ENCODE results near the gene CRACR2A. TPM values are rescaled to one million over a fixed set of nuclear protein-coding genes. Genes with fewer than 3 reads are reported as not detected.
A peak's percentile ranks its signal among the peaks of the same experiment; 100 is the strongest.

The CRACR2A gene
- total and polyA plus RNA-seq, 5 donors from 2014 or later, result 8.2 to 42.9 (median 12.0) TPM

DNA sequence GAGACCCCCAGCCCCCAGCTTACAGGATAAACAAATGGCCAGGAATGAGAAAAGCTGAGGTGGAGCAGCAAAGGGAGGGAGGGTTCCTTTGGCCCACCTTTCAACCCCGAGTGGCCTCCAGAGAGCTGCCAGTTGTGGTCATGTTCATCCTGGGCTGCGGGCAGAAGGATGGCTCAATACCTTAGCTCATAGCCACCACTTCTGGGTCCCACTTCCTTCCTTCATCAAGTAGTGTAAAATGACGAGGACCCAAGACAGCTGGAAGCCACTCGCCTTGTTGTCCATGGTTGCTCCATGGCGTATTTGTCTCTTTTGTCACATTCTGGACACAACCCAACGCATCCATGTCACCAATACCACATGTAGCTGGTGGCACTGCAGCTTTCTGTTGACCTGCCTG is 24.2 kb downstream of the CRACR2A start:
- no peak overlapping the region for H3K27ac ChIP-seq (ENCODE audit: insufficient read depth, low read length, poor library complexity, severe bottlenecking)
- ATAC-seq (ENCODE audit: low read depth in 2 of 2), result peak in 1 of 2 donors; percentile 14
- Mint-ChIP-seq H3K4me1 (peaks cover 9 to 36% (median 21%) of the 10 kb centered on the region in 4 donors), H3K9me3 (peaks cover 2 to 6% (median 4%) of the 10 kb centered on the region in 7 donors), H3K27me3 (no peaks in the 10 kb centered on the region), H3K4me3 (peak overlapping the region in 1 of 4 donors; percentile 10), H3K27ac (peak overlapping the region in 2 of 3 donors; percentile 30 to 42), H3K36me3 (peaks cover 66% of the 10 kb centered on the region)
- no peak for DNase-seq
- no peaks in the 10 kb centered on the region for H3K27me3 ChIP-seq (ENCODE audit: control insufficient read depth, insufficient read depth, low read length)
- H3K36me3 ChIP-seq (ENCODE audit: control insufficient read depth, insufficient read depth, low read length), result peaks cover 81% of the 10 kb centered on the region
- H3K4me3 ChIP-seq (ENCODE audit: low read depth, low read length), result no peak overlapping the region
- H3K9me3 ChIP-seq (ENCODE audit: control insufficient read depth in 2 of 2, low read length in 2 of 2), result peaks cover 2 to 9% of the 10 kb centered on the region in 2 experiments
- no peaks in the 10 kb centered on the region for H3K4me1 ChIP-seq (ENCODE audit: control insufficient read depth, insufficient read depth, low read length, poor library complexity, severe bottlenecking)

DNA sequence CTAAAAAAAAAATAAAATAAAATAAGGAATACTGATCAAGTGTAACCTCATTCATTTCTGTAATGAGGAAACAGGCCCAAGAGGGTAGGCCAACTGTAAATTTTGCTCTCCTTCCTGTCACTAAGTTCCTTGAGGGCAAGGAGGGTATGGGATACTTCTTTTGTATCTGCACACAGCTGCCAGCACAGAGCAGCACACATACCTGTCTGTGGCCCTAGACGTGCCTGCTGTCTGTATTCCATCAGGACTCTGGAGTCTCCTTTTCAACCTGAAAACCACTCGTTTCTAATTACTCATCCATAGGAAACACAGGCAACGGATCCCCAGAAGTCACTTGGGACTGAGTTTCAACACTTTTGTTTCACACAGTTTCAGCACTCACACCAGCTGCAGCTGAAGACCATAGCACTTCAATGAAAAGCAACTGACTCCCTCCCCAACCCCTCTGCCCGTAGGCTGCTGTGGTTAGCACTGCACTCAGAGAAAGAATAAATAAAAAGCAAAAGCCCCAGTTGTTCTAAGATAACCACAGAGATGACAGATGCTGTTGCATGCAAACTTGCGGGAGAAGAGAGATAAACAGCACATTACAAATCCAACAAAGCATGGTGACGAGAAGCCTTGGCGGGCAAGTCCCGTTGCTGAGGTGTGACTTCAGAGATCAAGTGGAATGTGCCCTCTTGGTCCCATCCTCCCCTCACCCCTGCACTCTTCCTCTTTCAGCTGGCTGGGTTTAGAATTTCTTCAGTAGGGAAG is 24.9 kb downstream of the CRACR2A start:
- no peaks in the 10 kb centered on the region for H3K4me1 ChIP-seq (ENCODE audit: control insufficient read depth, insufficient read depth, low read length, poor library complexity, severe bottlenecking)
- peaks cover 78% of the 10 kb centered on the region for H3K36me3 ChIP-seq (ENCODE audit: control insufficient read depth, insufficient read depth, low read length)
- peaks cover 2 to 10% (median 4%) of the 10 kb centered on the region in 7 donors for H3K9me3 Mint-ChIP-seq
- H3K9me3 ChIP-seq (ENCODE audit: control insufficient read depth in 2 of 2, low read length in 2 of 2), result peaks cover 8 to 15% of the 10 kb centered on the region in 2 experiments
- H3K27me3 Mint-ChIP-seq, result no peaks in the 10 kb centered on the region
- H3K27ac Mint-ChIP-seq, result peak overlapping the region; percentile 30 to 82 (median 42)
- H3K27ac ChIP-seq (ENCODE audit: insufficient read depth, low read length, poor library complexity, severe bottlenecking), result no peak overlapping the region
- ATAC-seq (ENCODE audit: low read depth in 2 of 2) (peak; percentile 28 to 42), DNase-seq (no peak)
- peaks cover 68% of the 10 kb centered on the region for H3K36me3 Mint-ChIP-seq
- H3K4me3 Mint-ChIP-seq, result no peak overlapping the region
- H3K4me3 ChIP-seq (ENCODE audit: low read depth, low read length), result no peak overlapping the region
- no peaks in the 10 kb centered on the region for H3K27me3 ChIP-seq (ENCODE audit: control insufficient read depth, insufficient read depth, low read length)
- peaks cover 9 to 36% (median 21%) of the 10 kb centered on the region in 4 donors for H3K4me1 Mint-ChIP-seq

DNA sequence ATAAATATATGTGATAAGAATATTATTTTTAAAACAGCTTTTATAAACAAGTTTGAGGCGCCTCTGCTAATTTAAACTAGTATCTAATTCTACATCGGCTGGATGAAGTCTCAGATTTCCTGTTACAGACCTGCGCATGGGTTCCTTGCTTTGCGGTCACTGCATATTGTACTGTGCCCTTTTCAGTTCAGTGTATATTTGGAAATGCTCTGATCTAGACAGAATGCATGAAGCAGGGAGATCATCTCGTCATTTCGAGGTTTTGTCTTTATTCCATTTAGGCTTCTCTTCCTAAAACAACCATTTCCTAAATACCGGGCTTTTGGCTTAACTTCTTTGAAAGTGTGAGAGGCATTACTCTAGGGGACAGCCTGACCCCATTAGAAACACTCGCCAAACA is 25.6 kb downstream of the CRACR2A start:
- Histone ChIP-seq H3K9me3 (ENCODE audit: control insufficient read depth in 2 of 2, low read length in 2 of 2) (peaks cover 15 to 22% of the 10 kb centered on the region in 2 experiments), H3K27me3 (ENCODE audit: control insufficient read depth, insufficient read depth, low read length) (no peaks in the 10 kb centered on the region), H3K4me1 (ENCODE audit: control insufficient read depth, insufficient read depth, low read length, poor library complexity, severe bottlenecking) (no peaks in the 10 kb centered on the region), H3K36me3 (ENCODE audit: control insufficient read depth, insufficient read depth, low read length) (peaks cover 75% of the 10 kb centered on the region), H3K27ac (ENCODE audit: insufficient read depth, low read length, poor library complexity, severe bottlenecking) (no peak overlapping the region), H3K4me3 (ENCODE audit: low read depth, low read length) (no peak overlapping the region)
- DNase-seq (no peak), ATAC-seq (ENCODE audit: low read depth in 2 of 2) (no peak)
- Mint-ChIP-seq H3K27ac (peak overlapping the region in 2 of 3 donors; percentile 62 to 80), H3K9me3 (peaks cover 2 to 17% (median 4%) of the 10 kb centered on the region in 7 donors), H3K36me3 (peaks cover 75% of the 10 kb centered on the region), H3K27me3 (no peaks in the 10 kb centered on the region), H3K4me1 (peaks cover 9 to 36% (median 21%) of the 10 kb centered on the region in 4 donors), H3K4me3 (no peak overlapping the region)

DNA sequence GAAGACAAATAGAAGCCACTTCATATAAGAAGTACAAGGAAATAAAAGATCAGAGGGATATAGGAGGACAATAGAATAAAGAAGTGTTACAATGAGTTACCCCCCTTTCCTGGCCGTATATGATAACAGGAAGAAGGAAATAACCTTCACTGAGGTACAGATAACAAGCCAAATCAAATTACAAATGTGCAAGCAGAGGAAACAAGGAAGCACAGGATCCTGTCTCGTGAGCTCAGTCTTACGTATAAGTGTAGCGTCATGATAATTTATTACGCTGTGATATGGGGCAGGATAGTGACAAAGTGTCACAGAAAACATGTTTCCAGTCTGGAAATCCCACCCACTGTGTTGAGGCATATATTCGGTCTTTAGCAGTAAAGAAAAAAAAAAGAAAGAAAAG is 26.5 kb downstream of the CRACR2A start:
- DNase-seq (no peak), ATAC-seq (ENCODE audit: low read depth in 2 of 2) (no peak)
- Mint-ChIP-seq H3K9me3 (peaks cover 2 to 22% (median 6%) of the 10 kb centered on the region in 7 donors), H3K4me1 (peaks cover 11 to 36% (median 21%) of the 10 kb centered on the region in 4 donors), H3K27ac (peak overlapping the region in 1 of 3 donors; percentile 62), H3K27me3 (no peaks in the 10 kb centered on the region), H3K36me3 (peaks cover 75% of the 10 kb centered on the region), H3K4me3 (no peak overlapping the region)
- Histone ChIP-seq H3K4me1 (ENCODE audit: control insufficient read depth, insufficient read depth, low read length, poor library complexity, severe bottlenecking) (no peaks in the 10 kb centered on the region), H3K4me3 (ENCODE audit: low read depth, low read length) (no peak overlapping the region), H3K36me3 (ENCODE audit: control insufficient read depth, insufficient read depth, low read length) (peaks cover 68% of the 10 kb centered on the region), H3K9me3 (ENCODE audit: control insufficient read depth in 2 of 2, low read length in 2 of 2) (peaks cover 21 to 30% of the 10 kb centered on the region in 2 experiments), H3K27me3 (ENCODE audit: control insufficient read depth, insufficient read depth, low read length) (no peaks in the 10 kb centered on the region), H3K27ac (ENCODE audit: insufficient read depth, low read length, poor library complexity, severe bottlenecking) (no peak overlapping the region)

DNA sequence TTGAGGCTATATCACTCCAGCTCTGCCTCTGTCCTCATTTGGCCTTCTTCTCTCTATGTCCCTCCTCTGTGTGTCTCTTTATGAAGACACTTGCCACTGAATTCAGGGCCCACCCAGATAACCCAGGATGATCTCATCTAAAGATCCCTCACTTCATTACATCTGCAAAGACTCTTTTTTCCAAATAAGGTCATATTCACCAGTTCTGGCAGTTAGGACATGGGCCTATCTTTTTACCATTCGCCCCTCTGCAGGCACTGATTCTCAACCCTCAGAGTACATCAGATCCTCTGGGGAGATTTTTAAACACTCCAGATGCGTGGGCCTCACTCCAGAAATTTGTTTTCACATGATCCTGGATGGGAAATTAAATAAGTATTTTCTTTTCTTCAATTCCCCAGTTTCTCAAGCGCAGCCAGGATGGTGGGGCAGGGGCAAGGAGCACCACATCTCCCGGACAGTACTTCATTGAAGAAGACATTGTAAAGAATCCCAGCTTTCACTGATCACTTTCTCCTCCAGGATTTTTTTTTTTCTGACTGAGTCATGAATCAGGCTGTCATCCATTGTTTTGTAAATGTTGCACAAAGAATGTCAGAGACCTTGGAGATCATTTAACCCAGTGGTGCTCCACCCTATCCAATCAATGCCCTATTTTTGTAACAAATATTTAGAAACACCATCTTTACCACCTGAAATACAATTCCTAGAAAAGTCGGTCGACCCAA is 27.4 kb downstream of the CRACR2A start:
- H3K4me1 Mint-ChIP-seq, result peaks cover 13 to 35% (median 21%) of the 10 kb centered on the region in 4 donors
- H3K36me3 Mint-ChIP-seq, result peaks cover 76% of the 10 kb centered on the region
- DNase-seq (no peak), ATAC-seq (ENCODE audit: low read depth in 2 of 2) (no peak)
- Histone ChIP-seq H3K4me1 (ENCODE audit: control insufficient read depth, insufficient read depth, low read length, poor library complexity, severe bottlenecking) (no peaks in the 10 kb centered on the region), H3K9me3 (ENCODE audit: control insufficient read depth in 2 of 2, low read length in 2 of 2) (peaks cover 21 to 30% of the 10 kb centered on the region in 2 experiments), H3K4me3 (ENCODE audit: low read depth, low read length) (no peak overlapping the region), H3K36me3 (ENCODE audit: control insufficient read depth, insufficient read depth, low read length) (peaks cover 63% of the 10 kb centered on the region), H3K27ac (ENCODE audit: insufficient read depth, low read length, poor library complexity, severe bottlenecking) (no peak overlapping the region), H3K27me3 (ENCODE audit: control insufficient read depth, insufficient read depth, low read length) (no peaks in the 10 kb centered on the region)
- H3K27me3 Mint-ChIP-seq, result no peaks in the 10 kb centered on the region
- H3K27ac Mint-ChIP-seq, result peak overlapping the region in 2 of 3 donors; percentile 28
- H3K4me3 Mint-ChIP-seq, result no peak overlapping the region
- H3K9me3 Mint-ChIP-seq, result peaks cover 2 to 23% (median 10%) of the 10 kb centered on the region in 7 donors

DNA sequence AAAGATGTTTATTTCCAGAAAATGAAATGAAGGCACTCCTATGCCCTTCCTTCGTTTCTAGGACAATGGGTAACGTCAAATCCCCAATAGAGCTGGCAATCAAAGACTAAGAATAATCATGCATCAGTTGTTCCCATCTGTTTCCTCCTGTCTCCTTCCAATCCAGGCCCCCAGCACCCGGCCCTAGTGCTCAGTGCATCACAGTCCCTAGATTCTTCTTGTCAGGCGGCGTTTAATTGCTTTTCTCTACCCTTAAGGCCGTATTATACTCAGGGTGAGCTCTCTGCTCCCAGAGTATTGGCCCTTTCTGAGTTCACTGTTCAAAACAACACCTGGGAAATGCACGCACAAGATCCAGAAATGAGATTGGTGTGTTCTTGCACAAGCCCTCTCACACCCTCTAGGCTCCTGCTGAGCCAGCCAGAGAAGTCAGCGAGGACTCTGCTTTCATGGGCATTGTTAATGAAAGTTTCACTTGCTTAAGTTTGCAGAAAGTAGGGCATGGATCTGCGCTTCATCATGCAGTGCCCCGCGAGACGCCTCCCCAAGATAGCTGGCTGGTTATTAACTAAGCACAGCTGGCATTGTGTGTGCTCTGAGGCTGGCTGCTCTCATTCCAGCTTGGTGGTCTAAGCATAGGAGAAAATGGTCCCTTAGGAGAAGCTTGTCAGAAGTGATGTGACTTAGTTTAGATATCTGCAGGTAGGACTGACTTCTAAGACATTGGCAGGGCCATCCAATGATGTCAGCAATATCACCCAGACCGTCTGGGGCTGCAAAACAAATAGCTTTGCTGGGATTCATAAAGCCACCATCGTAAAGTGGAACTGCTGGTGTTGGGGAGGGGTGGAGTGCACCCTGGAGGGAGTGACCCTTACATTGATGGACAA is 28.7 kb downstream of the CRACR2A start:
- H3K9me3 Mint-ChIP-seq, result peaks cover 2 to 23% (median 10%) of the 10 kb centered on the region in 7 donors
- H3K36me3 ChIP-seq (ENCODE audit: control insufficient read depth, insufficient read depth, low read length), result peaks cover 52% of the 10 kb centered on the region
- H3K4me3 ChIP-seq (ENCODE audit: low read depth, low read length), result no peak overlapping the region
- H3K4me1 ChIP-seq (ENCODE audit: control insufficient read depth, insufficient read depth, low read length, poor library complexity, severe bottlenecking), result no peaks in the 10 kb centered on the region
- H3K4me3 Mint-ChIP-seq, result no peak overlapping the region
- H3K4me1 Mint-ChIP-seq, result peaks cover 13 to 25% (median 18%) of the 10 kb centered on the region in 4 donors
- DNase-seq (no peak), ATAC-seq (ENCODE audit: low read depth in 2 of 2) (no peak)
- no peak overlapping the region for H3K27ac ChIP-seq (ENCODE audit: insufficient read depth, low read length, poor library complexity, severe bottlenecking)
- no peaks in the 10 kb centered on the region for H3K27me3 Mint-ChIP-seq
- H3K27me3 ChIP-seq (ENCODE audit: control insufficient read depth, insufficient read depth, low read length), result no peaks in the 10 kb centered on the region
- H3K36me3 Mint-ChIP-seq, result peaks cover 69% of the 10 kb centered on the region
- H3K9me3 ChIP-seq (ENCODE audit: control insufficient read depth in 2 of 2, low read length in 2 of 2), result peaks cover 21 to 30% of the 10 kb centered on the region in 2 experiments
- no peak overlapping the region for H3K27ac Mint-ChIP-seq

DNA sequence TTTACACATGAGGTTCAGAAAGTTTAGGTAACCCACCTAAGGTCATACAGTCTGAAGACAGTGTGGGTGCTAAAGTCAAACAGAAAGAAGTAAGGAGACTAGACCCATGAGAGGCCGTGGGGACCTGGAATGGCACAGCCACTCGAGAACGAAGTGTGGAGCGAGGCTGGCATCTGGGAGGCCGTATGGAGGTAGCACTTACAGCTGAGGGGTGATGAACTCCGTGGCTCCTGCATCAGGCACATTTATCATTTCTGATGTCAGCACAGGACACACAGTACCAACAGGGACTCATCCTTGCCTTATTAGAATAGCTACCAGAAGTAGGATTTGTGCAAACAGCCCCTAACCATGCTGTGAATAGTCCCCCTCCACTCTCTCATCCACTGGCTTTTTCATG is 30.5 kb downstream of the CRACR2A start:
- no peak for ATAC-seq (ENCODE audit: low read depth in 2 of 2)
- Histone ChIP-seq H3K36me3 (ENCODE audit: control insufficient read depth, insufficient read depth, low read length) (peaks cover 44% of the 10 kb centered on the region), H3K4me1 (ENCODE audit: control insufficient read depth, insufficient read depth, low read length, poor library complexity, severe bottlenecking) (no peaks in the 10 kb centered on the region), H3K27ac (ENCODE audit: insufficient read depth, low read length, poor library complexity, severe bottlenecking) (no peak overlapping the region), H3K9me3 (ENCODE audit: control insufficient read depth in 2 of 2, low read length in 2 of 2) (peaks cover 21 to 30% of the 10 kb centered on the region in 2 experiments), H3K27me3 (ENCODE audit: control insufficient read depth, insufficient read depth, low read length) (no peaks in the 10 kb centered on the region), H3K4me3 (ENCODE audit: low read depth, low read length) (no peak overlapping the region)
- H3K9me3 Mint-ChIP-seq, result peaks cover 2 to 23% (median 10%) of the 10 kb centered on the region in 7 donors
- H3K4me1 Mint-ChIP-seq, result peaks cover 7 to 17% (median 11%) of the 10 kb centered on the region in 4 donors
- no peak overlapping the region for H3K4me3 Mint-ChIP-seq
- H3K27me3 Mint-ChIP-seq, result no peaks in the 10 kb centered on the region
- no peak overlapping the region for H3K27ac Mint-ChIP-seq
- DNase-seq, result no peak
- H3K36me3 Mint-ChIP-seq, result peaks cover 72% of the 10 kb centered on the region

Data from CD4-positive, CD25-positive, alpha-beta regulatory T cell (primary cell).